Lower leg skin (tissue), 3 donors: ENCODE data around the gene SHFL.

Experiments used
- CTCF ChIP-seq, 3 donors: fragments of 450-650 bp; IDR thresholded peaks; one replicate each; pipeline ENCODE4 v1.5.1; 2016; ENCODE audit warnings: antibody characterized with exemption in 3 of 3, mild to moderate bottlenecking in 3 of 3, moderate library complexity in 2 of 3
- POLR2A ChIP-seq, 2 donors: fragments of 450-650 bp; IDR thresholded peaks; one replicate each; pipeline ENCODE4 v1.6.1; 2016 to 2017; ENCODE audit warnings: antibody characterized with exemption in 2 of 2, mild to moderate bottlenecking in 1 of 2, moderate library complexity in 1 of 2

- TF ChIP-seq POLR2A (IDR thresholded peaks at IDR 0.05): no peak
- no peak for TF ChIP-seq CTCF (IDR thresholded peaks at IDR 0.05)
Measured at GRCh38 chr19:10091370-10091687, 5.2 kb downstream of the SHFL start.
